ACC112 (cell line): ENCODE results near the gene GPA33.
"Not testable (repeated sequence)": the region's sequence is repeated elsewhere in the genome, so short reads cannot be mapped to it uniquely, and the experiment has no call there.

Source experiments
- H2AFZ ChIP-seq: fragments of 200-600 bp; sonication (generic); one replicate; pipeline ENCODE4 v1.6.0; 2017; ENCODE audit warnings: antibody characterized with exemption, low read length; ENCODE audit not compliant: unreplicated experiment
- H3K27ac ChIP-seq: fragments of 200-600 bp; sonication (generic); 2 replicates; pipeline ENCODE4 v1.5.1; 2014; ENCODE audit warnings: low read depth, mild to moderate bottlenecking, antibody characterized with exemption, low read length, moderate library complexity
- H3K27me3 ChIP-seq: fragments of 200-600 bp; sonication (generic); 2 replicates; pipeline ENCODE4 v1.6.1; 2014; ENCODE audit warnings: mild to moderate bottlenecking, antibody characterized with exemption, low read length, moderate library complexity, mixed read lengths; ENCODE audit not compliant: insufficient read depth
- H3K36me3 ChIP-seq: fragments of 200-600 bp; sonication (generic); 2 replicates; pipeline ENCODE4 v1.6.1; 2016; ENCODE audit warnings: mild to moderate bottlenecking, antibody characterized with exemption, low read length, moderate library complexity, mixed read lengths; ENCODE audit not compliant: insufficient read depth
- H3K4me1 ChIP-seq: fragments of 200-600 bp; sonication (generic); one replicate; pipeline ENCODE4 v1.6.1; 2016; ENCODE audit warnings: low read length, mixed read lengths; ENCODE audit not compliant: insufficient read depth, unreplicated experiment, control insufficient read depth
- H3K4me3 ChIP-seq: fragments of 200-600 bp; sonication (generic); 2 replicates; pipeline ENCODE4 v1.5.1; 2014; ENCODE audit warnings: mild to moderate bottlenecking, low read depth, low read length
- H3K79me2 ChIP-seq: fragments of 200-600 bp; sonication (generic); one replicate; pipeline ENCODE4 v1.6.0; 2016; ENCODE audit warnings: low read length; ENCODE audit not compliant: control insufficient read depth, unreplicated experiment, insufficient read depth

The GPA33 gene

DNA sequence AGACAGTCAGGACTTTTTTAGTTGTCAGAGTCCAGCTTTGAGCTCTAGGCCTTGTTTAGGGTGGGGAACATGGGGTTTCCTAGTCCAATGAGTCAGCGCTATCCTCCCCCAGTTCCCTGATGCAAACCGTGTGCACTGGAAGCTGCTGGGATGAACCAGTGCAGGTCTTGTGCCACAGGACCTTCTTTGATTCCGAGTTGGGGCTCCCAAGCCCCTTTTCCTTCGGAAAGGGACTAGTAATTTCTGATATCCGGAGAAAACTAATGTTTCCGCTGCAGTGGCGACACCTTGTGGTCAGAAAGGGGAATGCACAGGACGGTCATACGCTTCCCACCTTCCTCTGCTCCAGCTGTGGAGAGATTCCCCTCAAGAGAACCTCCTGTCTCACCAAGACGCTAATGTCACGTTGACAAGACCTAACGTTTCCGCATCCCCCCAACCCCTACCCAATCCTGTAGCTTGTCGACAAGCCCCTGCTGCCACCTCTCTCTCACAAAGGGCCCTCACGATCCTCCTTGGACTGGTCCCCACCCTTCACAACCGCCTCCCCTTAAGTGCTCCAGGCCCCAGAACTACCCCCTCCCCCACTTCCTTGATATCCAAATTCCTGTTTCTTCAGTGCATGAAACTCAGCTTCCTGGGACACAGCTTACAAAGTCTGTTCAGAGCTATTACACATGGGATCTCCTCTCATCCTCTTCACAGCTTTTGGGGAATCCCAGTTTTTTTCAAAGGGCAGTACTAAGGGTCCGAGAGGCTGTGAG lies 30.9 kb downstream of the GPA33 start:
- Histone ChIP-seq H3K27ac (no peak overlapping the region), H3K36me3 (no peaks in the 10 kb centered on the region), H3K27me3 (peaks cover 12% of the 10 kb centered on the region), H3K79me2 (no peaks in the 10 kb centered on the region), H3K4me1 (peaks cover 4% of the 10 kb centered on the region), H3K4me3 (peak overlapping the region; percentile 41), H2AFZ (peak overlapping the region; percentile 100)

- H3K27ac ChIP-seq = no peak overlapping the region
- no peak overlapping the region for H3K4me3 ChIP-seq
- H3K36me3 ChIP-seq = no peaks in the 10 kb centered on the region
- H3K4me1 ChIP-seq = peaks cover 4% of the 10 kb centered on the region
- H2AFZ ChIP-seq = no peak overlapping the region
- H3K79me2 ChIP-seq = no peaks in the 10 kb centered on the region
- H3K27me3 ChIP-seq = peaks cover 12% of the 10 kb centered on the region
These were observed 32.9 kb downstream of the GPA33 start for GRCh38 chr1:167057241-167057688.

DNA sequence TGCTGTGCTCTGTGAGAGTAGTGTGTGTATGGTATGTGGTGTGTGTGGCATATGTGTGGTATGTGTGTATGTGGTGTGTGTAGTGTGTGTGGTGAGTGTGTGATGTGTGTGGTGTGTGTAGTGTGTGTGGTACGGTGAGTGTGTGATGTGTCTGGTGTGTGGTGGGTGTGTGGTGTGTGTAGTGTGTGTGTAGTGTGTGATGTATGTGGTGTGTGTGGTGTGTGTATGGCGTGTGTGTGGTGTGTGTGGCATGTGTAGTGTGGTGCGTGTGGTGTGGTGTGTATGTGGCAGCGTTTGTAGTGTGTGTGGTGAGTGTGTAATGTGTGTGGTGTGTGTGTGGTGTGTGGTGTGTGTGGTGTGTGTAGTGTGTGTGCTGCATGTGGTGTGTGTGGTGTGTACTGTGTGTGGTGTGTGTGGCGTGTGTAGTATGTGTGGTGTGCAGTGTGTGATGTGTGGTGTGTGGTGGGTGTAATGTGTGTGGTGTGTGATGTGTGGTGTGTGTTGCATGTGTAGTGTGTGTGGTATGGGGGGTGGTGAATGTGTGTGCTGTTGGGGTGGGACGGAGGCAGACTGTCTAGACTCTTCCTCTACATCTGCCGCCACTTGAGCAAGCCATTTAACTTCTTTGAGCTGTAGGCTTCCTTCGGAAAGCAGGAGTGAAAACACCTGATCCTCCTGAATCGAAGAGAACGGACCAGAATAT lies 33.5 kb downstream of the GPA33 start:
- H2AFZ ChIP-seq = no peak overlapping the region
- no peak overlapping the region for H3K27ac ChIP-seq
- H3K27me3 ChIP-seq = peaks cover 17% of the 10 kb centered on the region
- no peaks in the 10 kb centered on the region for H3K79me2 ChIP-seq
- H3K4me3 ChIP-seq = no peak overlapping the region
- peaks cover 4% of the 10 kb centered on the region for H3K4me1 ChIP-seq
- H3K36me3 ChIP-seq = no peaks in the 10 kb centered on the region

DNA sequence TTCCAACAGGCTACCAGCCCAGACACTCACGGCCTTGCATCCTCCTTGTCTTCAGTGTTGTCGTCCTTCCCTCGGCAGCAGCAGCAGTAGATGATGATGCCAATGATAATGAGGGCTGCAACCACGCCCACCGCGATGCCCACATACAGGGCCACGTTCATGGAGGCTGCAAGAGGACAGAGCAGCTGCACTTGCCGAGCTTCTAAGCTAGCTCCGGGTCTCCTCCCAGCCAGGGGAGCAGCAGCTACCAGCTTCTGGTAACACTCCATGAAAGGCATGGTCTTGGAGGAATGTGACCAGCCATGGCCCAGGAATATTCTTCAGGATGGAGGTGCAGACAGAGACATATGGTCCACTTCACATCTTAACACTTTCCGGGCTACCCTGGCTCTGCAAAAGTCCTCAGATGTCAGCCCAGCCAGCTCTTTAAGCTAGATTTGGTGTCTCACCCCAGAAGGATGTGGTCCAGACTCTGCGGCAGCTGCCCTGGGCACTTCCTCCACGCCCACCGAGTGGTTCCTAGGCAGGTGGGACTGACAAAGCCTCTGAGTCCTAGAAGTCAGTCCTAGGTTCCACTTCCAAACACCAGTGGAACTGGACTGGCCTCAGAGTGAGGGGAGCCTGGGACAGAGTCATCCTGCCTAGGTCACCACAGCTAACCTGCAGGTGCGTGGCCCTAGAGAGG lies 35.1 kb downstream of the GPA33 start:
- H3K27ac ChIP-seq = no peak overlapping the region
- H3K4me3 ChIP-seq = no peak overlapping the region
- peaks cover 4% of the 10 kb centered on the region for H3K4me1 ChIP-seq
- H2AFZ ChIP-seq = no peak overlapping the region
- no peaks in the 10 kb centered on the region for H3K79me2 ChIP-seq
- no peaks in the 10 kb centered on the region for H3K36me3 ChIP-seq
- H3K27me3 ChIP-seq = peaks cover 31% of the 10 kb centered on the region

GRCh38 chr1:167054531-167054930 lies 35.6 kb downstream of the GPA33 start:
- H3K4me3 ChIP-seq = no peak overlapping the region
- no peak overlapping the region for H3K27ac ChIP-seq
- H3K79me2 ChIP-seq = no peaks in the 10 kb centered on the region
- peaks cover 4% of the 10 kb centered on the region for H3K4me1 ChIP-seq
- no peak overlapping the region for H2AFZ ChIP-seq
- H3K27me3 ChIP-seq = peaks cover 36% of the 10 kb centered on the region
- no peaks in the 10 kb centered on the region for H3K36me3 ChIP-seq

GRCh38 chr1:167052389-167052788 lies 37.8 kb downstream of the GPA33 start:
- no peaks in the 10 kb centered on the region for H3K36me3 ChIP-seq
- H2AFZ ChIP-seq = no peak overlapping the region
- H3K27ac ChIP-seq = no peak overlapping the region
- H3K27me3 ChIP-seq = peaks cover 48% of the 10 kb centered on the region
- no peak overlapping the region for H3K4me3 ChIP-seq
- no peaks in the 10 kb centered on the region for H3K79me2 ChIP-seq
- H3K4me1 ChIP-seq = no peaks in the 10 kb centered on the region

GRCh38 chr1:167051907-167052306 lies 38.3 kb downstream of the GPA33 start:
- Histone ChIP-seq H3K4me3 (no peak overlapping the region), H3K4me1 (no peaks in the 10 kb centered on the region), H3K79me2 (no peaks in the 10 kb centered on the region), H3K27ac (no peak overlapping the region), H3K36me3 (no peaks in the 10 kb centered on the region), H2AFZ (no peak overlapping the region), H3K27me3 (peaks cover 50% of the 10 kb centered on the region)

- H2AFZ ChIP-seq = no peak overlapping the region
- no peaks in the 10 kb centered on the region for H3K36me3 ChIP-seq
- H3K27ac ChIP-seq = no peak overlapping the region
- H3K4me1 ChIP-seq = no peaks in the 10 kb centered on the region
- H3K79me2 ChIP-seq = no peaks in the 10 kb centered on the region
- peaks cover 56% of the 10 kb centered on the region for H3K27me3 ChIP-seq
- H3K4me3 ChIP-seq = 0 out of 2 replicates have a peak overlapping the region, but pooled peaks have one; percentile 27
These were observed 46.3 kb downstream of the GPA33 start for GRCh38 chr1:167043752-167044488.

- no peaks in the 10 kb centered on the region for H3K4me1 ChIP-seq
- H3K79me2 ChIP-seq = no peaks in the 10 kb centered on the region
- H3K27ac ChIP-seq = no peak overlapping the region
- no peaks in the 10 kb centered on the region for H3K36me3 ChIP-seq
- no peak overlapping the region for H2AFZ ChIP-seq
- peaks cover 9% of the 10 kb centered on the region; the same call in 1 of the 2 replicates for H3K27me3 ChIP-seq
- no peak overlapping the region for H3K4me3 ChIP-seq
These were observed 56.5 kb downstream of the GPA33 start for GRCh38 chr1:167033646-167034045.

DNA sequence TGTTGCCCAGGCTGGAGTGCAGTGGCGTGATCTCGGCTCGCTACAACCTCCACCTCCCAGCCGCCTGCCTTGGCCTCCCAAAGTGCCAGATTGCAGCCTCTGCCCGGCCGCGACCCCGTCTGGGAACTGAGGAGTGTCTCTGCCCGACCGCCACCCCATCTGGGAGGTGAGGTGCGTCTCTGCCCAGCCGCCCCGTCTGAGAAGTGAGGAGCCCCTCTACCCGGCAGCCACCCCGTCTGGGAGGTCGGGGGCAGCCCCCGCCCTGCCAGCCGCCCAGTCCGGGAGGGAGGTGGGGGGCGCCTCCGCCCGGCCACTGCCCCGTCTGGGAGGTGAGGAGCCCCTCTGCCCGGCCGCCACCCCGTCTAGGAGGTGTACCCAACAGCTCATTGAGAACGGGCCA lies 60.6 kb downstream of the GPA33 start:
- not testable (repeated sequence) for H2AFZ ChIP-seq, H3K4me3 ChIP-seq, H3K79me2 ChIP-seq, H3K4me1 ChIP-seq, H3K27me3 ChIP-seq, H3K27ac ChIP-seq, H3K36me3 ChIP-seq
